GM23248 (cell line): ENCODE results near the gene MACROD2.

Experiments
- EZH2 ChIP-seq: fragments of 200-600 bp; sonication (generic); IDR thresholded peaks from 2 replicates; pipeline ENCODE4 v1.6.1; 2018; ENCODE audit warnings: antibody characterized with exemption, mild to moderate bottlenecking; ENCODE audit not compliant: insufficient read depth, poor library complexity, severe bottlenecking
- EZH2phosphoT487 ChIP-seq: fragments of 200-600 bp; sonication (generic); IDR thresholded peaks from 2 replicates; pipeline ENCODE4 v1.6.1; 2018; ENCODE audit warnings: antibody characterized with exemption, moderate library complexity, mild to moderate bottlenecking, low read depth; ENCODE audit not compliant: insufficient read depth

DNA sequence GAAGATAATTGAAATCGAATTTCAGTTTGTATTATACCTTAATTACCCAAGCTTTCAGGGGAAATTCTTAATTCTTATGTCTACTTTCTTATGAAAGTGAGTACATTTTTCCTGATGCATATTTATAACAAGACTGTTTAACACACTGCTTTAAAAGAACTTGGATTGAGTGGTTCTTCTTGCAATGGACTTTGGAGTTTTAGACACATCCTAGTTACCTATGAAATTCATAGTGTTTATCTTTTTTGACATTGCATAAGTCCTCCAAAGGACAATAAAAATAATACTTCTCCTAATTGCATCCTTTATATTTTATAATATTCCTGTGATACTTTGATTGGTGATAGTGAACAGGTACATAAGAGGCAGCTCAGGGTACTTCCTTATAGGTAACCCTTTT, 737.7 kb downstream of the MACROD2 start:
- TF ChIP-seq EZH2phosphoT487 (no peak), EZH2 (no peak)
